NT2/D1 (cell line): ENCODE data around the gene OR51B2.

ENCODE experiments used
- SUZ12 ChIP-seq: IDR thresholded peaks from 2 replicates; pipeline ENCODE4 v1.6.1; 2011; ENCODE audit not compliant: insufficient read length, insufficient read depth; ENCODE audit errors: extremely low read depth
- YY1 ChIP-seq: IDR thresholded peaks from 2 replicates; pipeline ENCODE4 v1.6.1; 2011; ENCODE audit not compliant: insufficient read length, insufficient read depth
- ZNF274 ChIP-seq: IDR thresholded peaks from 2 replicates; pipeline ENCODE4 v1.6.1; 2011; ENCODE audit warnings: mild to moderate bottlenecking, low read depth, low read length

DNA sequence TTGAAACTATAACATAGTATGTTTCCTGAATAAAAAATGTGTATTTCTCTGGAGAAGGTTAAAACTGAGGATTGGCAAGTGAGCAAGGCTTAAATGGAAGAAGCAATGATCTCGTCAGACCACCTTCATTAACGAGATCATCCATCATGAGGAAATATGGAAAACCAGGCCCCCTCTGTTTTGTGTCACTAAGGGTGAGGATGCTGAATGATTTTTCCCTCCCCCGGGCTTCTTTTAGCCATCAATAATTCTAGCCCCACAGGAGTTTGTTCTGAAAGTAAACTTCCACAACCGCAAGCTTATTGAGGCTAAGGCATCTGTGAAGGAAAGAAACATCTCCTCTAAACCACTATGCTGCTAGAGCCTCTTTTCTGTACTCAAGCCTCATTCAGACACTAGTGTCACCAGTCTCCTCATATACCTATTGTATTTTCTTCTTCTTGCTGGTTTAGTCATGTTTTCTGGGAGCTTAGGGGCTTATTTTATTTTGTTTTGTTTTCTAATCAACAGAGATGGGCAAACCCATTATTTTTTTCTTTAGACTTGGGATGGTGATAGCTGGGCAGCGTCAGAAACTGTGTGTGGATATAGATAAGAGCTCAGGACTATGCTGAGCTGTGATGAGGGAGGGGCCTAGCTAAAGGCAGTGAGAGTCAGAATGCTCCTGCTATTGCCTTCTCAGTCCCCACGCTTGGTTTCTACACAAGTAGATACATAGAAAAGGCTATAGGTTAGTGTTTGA lies 48.6 kb downstream of the OR51B2 start:
- TF ChIP-seq SUZ12 (no peak), YY1 (no peak), ZNF274 (no peak)
